GM19463 (cell line): Measurements from ENCODE around the gene TMEM107.
"Not testable (repeated sequence)": the region's sequence is repeated elsewhere in the genome, so short reads cannot be mapped to it uniquely, and the experiment has no call there.

ENCODE experiments used
- ATAC-seq: cut with Tn5 transposase; IDR thresholded peaks from one replicate; pipeline ENCODE4 v1.9.1; 2021; ENCODE audit warnings: mild to moderate bottlenecking, moderate library complexity; ENCODE audit not compliant: unreplicated experiment

The TMEM107 gene

DNA sequence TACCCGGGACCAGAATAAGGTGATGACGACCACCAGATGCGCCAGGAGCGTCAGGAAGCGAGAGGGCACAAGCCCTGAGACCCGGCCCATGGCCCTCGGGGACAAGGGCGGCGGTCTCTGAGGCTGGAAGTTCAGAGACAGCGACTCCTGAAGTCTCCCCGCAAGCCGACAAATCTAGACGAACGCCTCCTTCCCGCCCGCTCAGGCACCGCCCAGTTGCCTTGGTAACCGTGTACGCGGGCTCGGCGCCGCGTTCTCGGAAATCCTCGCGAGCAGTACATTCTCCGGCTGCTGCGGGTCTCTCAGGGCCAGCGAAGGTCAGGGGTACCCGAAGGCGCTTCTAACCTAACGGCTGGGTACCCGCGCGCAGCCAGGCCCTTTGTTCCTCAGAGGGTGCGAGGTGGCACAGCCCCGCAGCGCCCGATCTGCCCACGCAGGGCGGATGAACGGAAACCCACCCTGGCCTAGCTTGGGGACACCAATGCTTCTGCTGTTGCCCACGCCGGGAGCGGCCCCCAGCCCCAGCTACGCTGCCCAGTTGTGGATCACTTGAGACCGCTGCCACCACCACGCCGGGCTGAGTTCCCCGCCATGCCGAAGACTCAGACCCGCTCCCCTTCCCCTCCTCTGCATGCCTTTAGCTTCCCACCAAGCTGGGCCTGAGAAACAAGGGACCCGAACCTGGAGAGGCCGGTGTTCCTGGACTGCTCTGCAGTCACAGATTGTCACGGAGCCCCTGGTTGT lies at the start of gene TMEM107:
TMEM107 (minus strand) TSS at position 184 of the 744 bp plus-strand sequence; CDS start at position 90, 94 bp downstream.
- no peak for ATAC-seq

DNA sequence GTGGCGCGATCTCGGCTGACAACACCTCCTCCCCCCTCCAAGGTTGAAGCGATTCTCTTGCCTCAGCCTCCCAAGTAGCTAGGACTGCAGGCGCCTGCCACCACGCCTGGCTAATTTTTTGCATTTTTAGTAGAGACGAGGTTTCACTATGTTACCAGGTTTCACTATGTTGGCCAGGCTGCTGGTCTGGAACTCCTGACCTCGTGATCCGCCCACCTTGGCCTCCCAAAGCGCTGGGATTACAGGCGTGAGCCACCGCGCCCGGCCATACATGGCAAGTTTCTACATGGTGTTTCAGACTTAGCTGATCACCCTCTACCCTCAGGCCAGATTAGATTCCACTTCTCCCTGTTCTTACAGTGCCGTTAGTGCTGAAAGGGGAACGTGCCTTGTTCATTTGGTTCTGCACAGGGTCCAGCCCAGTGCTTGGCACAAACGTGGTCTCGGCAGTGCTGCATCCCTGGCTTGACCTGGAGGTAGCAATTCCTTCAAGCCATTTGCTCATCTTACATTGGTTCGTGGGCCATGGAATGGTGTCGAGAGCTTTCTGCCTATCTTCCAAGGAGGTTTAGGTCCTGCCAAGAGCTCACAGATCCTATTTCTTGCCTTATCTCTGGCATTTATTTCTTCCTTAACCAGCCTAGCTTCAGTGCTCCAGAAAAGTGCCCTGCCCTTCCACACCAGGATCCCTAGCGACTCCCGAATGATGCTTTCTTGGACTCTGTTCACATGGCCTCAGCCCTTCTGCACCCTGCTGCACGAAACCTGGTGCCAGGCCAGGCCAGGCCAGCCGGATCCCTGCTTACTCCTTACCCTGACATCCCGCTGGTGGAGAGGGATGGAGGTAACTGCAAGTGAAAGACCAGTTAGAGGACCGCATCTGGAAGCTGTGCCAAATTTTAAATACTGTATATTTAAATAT lies 49.0 kb upstream of the TMEM107 start:
- ATAC-seq, result no peak

DNA sequence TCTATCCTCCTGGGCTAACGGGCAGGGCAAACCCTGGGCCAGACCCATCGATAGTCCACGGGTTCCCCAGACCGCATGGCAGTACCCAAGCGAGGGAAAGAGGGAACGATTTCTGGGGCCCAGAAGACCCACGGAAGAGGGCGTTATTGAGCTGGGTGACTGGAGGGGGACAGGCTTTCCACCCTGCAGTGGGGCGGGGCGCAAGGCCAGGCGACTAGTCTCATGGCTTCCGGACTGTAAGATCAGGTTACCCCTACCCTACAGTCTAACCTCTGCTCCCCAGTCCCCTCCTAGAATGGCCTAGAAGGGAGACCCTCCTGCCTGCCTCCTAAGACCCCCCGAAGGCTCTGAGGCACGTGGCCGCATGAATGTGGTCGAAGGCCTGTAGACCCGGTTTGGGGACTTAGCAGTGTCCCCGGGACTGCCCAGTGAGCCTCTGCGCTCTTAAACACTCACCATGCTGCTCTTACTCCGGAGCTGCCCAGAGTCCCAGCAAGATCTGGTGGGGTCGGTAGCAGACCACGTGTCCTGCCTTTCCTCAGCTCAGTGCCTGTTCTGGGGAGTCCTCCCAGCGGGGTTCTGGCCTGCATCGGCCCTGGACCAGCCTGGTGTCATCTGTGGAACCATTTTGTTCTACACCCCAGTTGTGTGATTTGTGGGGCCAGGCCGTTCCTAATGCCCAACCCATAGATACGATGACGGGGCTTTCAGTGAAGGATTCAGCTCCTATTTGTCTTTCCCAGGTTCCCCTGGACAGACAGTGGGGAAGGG lies 47.4 kb upstream of the TMEM107 start:
- no peak for ATAC-seq

DNA sequence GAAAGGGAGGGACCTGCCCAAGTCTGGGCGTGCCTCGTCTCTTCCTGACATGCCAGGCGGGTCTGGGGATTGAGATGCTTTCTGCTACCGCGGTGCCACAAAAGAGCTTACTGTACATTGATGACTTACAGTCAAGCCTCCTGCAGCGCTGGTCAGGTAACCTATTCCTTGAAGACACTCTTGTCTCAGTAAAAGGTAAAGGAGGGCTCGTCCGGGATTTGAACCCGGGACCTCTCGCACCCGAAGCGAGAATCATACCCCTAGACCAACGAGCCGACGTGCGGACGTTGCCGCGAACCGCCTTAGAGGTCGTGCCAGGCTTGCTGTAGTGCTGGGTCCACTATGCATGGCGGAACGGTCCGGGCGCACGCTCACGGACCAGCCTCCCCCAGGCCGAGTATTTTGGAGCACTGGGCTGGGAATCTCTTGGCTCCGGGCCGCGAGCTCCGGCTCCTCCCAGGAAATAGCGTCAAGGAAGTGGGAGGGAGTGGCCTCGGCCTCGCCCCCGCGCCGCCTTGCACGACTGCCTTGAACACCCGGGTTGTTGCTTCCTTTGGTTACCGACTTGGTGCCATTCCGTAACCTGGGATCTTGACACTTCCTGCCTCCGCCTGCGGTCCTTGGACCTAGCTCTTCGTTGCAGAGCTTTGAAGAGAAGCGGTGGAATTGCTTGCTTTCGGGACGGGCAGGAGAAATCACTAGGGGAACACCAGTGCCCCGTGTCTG lies 46.6 kb upstream of the TMEM107 start:
- peak; percentile 34 for ATAC-seq

DNA sequence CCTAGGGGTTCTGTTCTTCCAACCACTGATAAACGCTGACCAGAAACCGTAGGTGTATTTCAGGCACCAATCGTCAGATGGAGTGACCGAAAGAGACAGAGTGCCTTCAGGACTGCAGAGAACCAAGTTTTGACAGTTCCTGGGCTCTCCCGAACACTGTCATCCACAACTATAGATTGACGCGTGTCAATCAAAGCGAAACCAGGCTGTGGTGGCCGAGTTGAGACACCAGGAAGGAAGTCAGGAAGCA lies 46.1 kb upstream of the TMEM107 start:
- peak; percentile 25 for ATAC-seq

DNA sequence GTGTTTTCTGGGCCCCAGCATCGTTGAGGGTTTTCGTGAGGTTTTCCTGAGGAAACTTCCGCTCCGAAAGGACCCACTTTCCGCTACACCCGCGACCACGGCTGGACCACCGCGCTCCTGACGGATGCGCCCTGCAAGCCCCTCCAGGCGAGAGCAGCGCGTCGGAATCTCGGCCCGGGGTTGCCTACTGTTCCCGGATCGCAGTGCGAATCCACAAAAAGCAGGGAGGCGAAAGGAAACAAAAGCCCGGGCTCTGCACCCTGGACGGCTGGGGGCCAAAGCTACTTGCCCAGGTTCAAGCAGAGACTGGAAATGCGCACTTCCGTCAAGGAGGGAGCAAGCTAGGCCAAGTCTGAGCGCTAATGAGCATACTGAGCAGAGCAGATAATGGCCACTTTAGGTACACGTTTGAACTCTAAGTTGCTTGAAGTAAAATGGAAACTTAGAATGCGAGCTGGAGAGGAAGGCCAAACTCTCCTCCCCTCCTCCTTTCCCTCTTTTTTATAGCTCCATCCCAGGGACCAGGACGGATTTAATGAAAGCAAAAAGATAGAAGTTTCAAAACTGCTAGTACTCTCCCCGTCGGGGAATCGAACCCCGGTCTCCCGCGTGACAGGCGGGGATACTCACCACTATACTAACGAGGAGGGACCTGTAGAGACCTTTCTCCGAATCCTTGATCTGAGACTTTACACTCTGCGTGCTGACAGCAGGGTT lies 45.6 kb upstream of the TMEM107 start:
- ATAC-seq, result peak; percentile 26

DNA sequence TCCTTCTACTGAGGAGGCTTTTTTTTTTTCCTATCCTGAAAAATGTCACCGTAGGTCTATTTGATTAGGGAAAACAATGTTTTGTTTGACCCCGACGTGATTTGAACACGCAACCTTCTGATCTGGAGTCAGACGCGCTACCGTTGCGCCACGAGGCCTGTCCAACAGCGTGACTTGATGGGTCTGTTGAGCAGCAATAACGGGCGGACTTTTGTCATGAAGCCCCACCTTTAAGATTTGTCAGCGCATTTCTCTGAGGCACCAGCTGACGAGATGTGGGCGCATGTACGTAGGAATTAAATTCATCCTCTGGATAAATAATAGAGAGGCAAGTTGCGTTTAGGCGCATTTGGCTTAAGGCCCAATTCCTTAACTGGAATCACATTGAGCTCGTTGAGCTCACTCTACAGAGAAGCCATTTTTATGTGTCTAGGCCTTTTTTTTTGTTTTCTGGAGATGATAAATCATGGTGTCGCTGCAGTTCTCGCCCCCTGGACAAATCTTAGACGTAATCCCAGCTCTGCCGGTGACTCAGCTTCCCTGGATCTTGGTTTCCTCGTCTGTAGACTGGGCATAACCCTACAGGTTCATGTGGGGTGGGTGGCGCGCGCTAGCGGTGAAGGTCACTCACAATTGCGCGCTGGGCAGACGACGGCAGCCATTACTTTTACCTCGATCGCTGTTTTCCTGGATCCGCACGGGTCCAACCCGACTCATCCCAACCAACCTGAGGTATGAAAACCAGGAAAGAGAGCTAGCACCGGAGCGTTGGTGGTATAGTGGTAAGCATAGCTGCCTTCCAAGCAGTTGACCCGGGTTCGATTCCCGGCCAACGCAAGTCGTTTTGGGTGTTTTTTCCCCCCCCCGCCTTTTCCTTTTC lies 44.8 kb upstream of the TMEM107 start:
- ATAC-seq, result no peak

DNA sequence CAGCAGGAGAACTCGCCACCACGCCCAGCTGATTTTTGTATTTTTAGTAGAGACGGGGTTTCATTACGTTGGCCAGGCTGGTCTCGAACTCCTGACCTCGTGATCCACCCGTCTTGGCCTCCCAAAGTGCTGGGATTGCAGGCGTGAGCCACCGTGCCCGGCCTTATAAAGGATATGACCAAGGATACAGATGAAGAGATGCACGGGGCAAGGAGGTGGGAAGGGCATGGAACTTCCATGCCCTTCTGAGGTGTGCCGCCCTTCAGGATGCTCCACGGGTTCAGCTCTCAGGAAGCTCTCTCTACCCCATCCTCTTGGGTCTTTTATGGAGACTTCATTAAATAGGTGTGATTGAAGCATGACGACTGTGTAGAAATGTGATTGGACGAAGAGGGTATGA lies 37.8 kb upstream of the TMEM107 start:
- not testable (repeated sequence) for ATAC-seq

DNA sequence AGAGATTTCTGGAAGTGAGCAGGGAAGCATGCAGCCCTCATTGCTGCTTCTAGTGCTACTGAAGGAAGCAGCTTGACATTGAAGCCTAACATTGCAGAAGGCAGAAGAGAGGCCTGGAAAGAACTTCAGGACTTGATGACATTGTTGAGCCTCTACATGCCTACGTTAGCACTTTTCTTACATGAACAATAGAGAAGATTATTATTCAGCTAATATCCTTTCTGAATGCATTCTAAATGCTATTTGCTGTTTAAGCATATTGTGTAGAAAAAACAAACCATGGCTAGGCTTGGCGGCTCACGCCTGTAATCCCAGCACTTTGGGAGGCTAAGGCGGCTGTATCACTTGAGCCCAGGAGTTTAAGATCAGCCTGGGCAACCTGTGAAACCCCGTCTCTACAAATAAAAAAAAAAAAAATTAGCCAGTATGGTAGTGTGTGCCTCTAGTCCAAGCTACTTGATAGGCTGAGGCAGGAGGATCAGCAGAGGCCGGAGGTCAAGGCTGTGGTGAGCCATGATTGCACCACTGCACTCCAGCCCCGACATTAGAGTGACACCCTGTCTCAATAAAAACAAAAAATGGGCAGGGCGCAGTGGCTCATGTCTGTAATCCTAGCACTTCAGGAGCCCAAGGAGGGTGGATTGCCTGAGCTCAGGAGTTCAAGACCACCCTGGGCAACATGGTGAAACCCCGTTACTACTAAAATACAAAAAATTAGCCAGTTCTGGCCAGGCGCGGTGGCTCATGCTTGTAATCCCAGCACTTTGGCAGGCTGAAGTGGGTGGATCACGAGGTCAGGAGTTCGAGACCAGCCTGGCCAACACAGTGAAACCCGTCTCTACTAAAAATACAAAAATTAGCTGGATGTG lies 36.4 kb upstream of the TMEM107 start:
- no peak for ATAC-seq

DNA sequence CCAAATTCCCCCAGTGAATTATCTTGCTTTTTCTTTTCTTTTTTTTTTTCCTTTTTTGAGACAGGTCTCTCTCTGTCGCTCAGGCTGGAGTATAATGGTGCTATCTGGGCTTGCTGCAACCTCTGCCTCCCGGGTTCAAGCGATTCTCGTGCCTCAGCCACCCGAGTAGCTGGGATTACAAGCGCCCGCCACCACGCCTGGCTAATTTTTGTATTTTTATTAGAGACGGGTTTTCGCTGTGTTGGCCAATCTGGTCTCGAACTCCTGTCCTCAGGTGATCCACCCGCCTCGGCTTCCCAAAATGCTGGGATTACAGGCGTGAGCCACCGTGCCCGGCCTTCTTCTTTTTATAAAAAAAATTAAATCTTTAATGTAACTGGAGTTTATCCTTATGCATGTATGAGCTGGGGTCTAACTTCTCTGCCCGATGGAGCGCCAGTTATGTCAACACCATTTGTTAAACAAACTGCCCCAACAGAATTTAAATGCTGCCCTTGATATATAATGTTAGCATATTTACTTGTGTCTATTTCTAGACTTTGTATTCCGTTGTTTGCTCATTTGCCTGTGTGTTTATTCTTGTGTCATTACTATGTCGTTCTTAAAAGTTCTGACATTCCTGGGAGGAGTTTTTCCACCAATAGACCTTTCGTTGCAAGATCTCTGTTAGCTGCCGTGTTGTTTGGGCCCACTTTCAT lies 34.7 kb upstream of the TMEM107 start:
- ATAC-seq, result peak; percentile 23

DNA sequence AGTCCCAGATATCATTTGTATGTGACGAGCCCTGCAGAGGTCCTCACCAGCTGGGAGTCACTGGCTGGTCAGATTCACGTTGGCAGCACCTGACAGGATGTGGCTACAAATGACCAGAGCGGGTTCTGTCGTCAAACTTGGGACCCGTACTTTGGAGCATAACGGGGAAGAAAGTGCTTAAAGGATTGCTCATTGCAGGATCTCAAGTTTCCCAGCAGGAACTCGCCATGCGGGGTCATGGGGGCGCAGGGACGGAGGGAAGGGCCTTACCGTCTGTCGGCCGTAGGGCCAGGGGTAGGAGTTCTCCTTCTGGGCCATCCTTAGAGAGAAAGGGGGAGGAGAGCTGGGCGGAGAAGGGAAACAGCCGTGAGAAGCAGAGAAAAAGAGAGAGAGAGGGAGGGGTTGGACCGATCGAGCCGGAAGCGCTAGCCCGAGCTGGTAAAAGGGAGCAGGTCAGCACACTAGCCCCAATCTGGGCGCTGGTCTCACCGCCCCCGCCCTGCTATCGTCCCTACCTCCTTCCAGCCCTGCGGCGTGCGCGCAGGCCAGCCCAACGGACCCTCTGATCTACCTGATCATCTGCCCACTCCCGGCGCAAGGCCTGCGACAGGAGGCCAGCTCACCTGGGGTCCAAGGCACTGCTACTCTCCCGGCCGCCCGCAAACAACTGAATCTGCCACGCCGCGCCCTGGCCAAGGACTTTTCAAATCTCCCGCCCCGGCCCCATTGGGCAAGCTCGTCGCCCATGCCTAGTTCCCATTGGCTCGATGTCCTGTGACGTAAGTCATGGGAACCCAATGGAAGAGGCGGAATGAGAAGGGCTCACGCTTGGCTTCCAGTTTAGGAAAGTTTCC lies 34.0 kb upstream of the TMEM107 start, which contains the start of gene AURKB:
AURKB (minus strand) TSS at position 669 of the 854 bp plus-strand sequence; CDS start at position 318, 351 bp downstream.
- peak; percentile 87 for ATAC-seq

DNA sequence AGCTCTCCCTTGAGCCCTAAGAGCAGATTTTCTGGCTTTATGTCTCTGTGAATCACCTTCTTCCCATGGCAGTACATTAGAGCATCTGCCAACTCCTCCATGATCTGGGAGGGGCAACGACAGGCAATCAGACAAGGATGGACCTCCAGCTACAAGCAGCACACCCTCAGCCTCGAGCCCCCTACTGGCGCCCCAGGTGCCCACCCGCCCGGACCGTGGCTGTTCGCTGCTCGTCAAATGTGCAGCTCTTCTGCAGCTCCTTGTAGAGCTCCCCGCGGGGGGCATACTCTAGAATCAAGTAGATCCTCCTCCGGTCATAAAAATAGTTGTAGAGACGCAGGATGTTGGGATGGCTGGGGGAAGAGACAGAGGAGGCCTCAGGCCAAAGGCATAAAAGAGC lies 30.4 kb upstream of the TMEM107 start:
- no peak for ATAC-seq

DNA sequence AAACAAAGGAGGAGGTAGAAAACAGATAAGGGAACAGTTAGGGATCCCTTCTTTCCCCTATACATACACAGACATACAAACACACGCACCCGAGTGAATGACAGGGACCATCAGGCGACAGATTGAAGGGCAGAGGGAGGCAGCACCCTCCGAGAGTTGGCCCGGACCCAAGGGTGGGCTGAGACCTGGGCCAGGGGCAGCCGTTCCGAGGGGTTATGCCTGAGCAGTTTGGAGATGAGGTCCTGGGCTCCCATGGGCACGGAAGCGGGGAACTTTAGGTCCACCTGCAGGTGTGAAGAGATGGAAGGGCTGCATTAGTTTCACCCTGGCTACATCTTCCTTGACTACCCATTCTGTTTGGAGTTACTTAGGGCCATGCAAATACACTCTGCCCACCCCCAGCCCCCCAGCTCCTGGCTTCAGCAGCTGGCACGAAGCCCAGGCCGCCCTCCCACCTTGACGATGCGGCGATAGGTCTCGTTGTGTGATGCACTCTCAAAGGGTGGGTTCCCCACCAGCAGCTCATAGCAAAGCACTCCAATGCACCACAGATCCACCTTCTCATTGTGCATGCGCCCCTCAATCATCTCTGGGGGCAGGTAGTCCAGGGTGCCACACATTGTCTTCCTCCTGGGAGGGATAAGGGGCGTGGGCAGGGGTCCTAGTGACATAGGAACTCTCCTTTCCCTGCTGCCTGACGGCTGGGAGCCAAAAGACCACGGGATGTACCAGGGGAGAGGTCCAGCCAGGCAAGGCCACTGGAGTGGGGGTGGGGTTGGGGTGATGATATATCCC lies 28.8 kb upstream of the TMEM107 start:
- ATAC-seq, result no peak

DNA sequence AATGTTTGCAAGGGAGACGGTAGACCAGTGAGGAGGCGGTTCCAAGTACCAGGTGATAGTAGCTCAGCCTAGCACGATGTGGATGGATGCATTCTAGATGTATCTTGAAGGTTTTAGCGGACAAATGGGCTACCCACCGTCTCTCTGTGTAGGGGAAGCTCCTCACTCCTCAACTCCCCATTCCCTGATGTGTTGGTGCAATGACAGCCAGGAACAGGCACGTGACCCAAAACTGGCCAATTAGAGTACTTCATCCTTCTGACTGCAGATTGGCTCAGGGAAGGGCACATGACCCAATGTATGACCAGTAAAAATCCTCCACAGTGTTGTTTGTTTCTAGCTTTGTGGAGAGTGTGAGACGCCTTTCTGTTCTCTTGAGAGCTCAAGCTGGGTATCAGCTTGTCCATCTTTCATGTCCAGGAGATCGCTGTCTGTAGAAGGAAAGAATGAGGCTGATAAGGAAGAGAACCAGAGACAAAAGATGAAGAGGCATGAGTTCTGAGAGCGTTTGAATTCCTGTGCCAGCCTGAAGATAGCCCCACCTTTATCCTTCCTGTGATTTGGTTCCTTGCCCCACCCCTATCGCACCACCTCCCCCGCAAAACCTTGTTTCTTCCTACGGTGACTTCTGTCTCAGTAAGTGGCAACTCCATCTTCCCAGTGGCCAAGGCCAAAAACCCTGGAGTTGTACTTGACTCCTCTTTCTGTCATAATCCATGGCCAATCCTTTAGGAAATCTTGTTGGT lies 16.1 kb upstream of the TMEM107 start:
- peak; percentile 25 for ATAC-seq

DNA sequence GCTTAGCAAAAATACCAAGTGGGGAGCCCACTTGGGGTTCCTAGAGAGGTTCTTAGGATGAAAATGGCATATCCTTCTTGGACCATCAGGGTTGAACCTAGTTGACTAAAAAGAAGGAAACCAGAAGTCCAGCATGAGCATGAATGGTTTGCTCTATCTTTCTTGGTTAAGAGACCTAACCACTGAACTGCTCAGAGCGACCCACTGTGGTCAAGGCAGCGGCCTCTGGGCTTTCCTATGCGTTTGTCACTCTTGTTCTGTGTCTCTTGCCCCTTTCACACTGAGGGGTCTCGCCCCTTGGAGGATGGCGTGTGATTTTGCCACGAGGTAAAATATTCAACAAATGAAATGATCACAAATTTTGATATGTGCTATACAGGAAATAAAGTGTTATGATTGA lies 14.3 kb upstream of the TMEM107 start:
- ATAC-seq, result no peak
